Medulla oblongata (tissue), 1 donor: ENCODE results near the gene RASGEF1B.
A peak's percentile ranks its signal among the peaks of the same experiment; 100 is the strongest.
"Not testable (repeated sequence)": the region's sequence is repeated elsewhere in the genome, so short reads cannot be mapped to it uniquely, and the experiment has no call there.

Experiments
- DNase-seq: peaks from one replicate; pipeline ENCODE4 v3.0.0-alpha.2; 2015; ENCODE audit errors: extremely low spot score

Gene RASGEF1B

GRCh38 chr4:81432825-81433224 lies 38.9 kb downstream of the RASGEF1B start:
- no peak for DNase-seq

DNA sequence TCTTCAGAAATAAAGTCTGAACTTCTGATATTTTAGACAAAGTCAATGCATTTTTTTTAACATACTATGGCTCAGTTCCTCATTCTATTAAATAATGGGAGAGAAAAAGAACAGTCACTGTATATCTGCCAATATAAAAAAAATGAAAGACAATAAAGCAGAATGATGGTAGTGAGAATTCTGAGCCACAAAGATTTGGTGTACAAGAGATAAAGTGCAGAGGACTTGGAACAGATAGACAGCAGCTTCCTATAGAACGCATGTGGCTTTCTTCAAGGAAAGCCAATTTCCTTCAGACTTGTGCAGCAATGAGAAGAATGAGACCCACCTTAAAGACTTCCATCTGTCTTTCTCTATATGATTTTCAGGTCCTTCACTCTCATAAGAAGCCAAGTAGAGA lies 39.7 kb downstream of the RASGEF1B start:
- no peak for DNase-seq

- no peak for DNase-seq
These were observed 42.1 kb downstream of the RASGEF1B start for GRCh38 chr4:81429607-81430006.

- no peak for DNase-seq
These were observed 42.7 kb downstream of the RASGEF1B start for GRCh38 chr4:81429031-81429430.

DNA sequence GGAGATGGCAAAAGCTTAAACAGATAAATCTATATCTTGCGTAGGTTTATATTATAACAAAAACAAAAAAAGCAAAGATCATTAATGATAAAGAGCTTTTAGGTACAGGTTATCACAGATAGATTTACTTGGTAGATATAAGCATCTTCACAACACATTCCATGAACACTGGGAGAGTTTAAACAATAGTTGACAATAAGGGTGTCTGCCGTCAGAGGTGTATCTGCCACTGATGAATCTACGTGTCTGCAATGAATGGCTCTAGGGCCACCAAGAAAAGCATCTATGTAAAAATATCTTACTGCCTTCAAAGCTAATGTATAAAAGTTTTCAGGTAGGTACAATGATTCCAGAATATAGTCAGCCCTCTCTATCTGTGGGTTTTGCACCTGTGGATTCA lies 43.7 kb downstream of the RASGEF1B start:
- DNase-seq = no peak

DNA sequence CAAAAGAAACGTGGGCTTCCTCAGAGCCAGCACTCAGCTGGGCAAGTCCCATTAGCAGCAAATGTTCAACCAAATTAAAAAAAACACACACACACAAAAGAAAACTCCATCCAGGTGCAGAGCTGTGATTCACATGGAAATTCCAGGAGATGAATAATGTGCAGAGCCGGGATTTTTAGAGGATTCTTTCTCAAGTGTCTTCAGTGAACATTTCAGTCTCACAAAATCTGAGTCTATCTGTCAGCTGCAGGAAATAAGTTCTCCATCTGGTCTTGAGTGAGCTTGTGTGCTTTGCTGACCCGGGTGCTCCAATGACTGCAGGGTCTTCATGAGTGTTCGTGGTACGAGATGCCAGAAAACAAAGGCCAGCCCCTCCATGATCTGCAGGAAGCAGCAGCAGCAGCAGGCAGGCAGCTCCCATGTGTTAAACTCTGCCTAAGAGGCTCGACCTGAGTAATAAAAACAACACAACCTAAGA lies 44.3 kb downstream of the RASGEF1B start:
- peak; percentile 32 for DNase-seq

GRCh38 chr4:81426770-81427289 lies 44.9 kb downstream of the RASGEF1B start:
- DNase-seq = peak; percentile 31

GRCh38 chr4:81424816-81425755 lies 46.6 kb downstream of the RASGEF1B start:
- no peak for DNase-seq

GRCh38 chr4:81424336-81424735 lies 47.4 kb downstream of the RASGEF1B start:
- DNase-seq = no peak

DNA sequence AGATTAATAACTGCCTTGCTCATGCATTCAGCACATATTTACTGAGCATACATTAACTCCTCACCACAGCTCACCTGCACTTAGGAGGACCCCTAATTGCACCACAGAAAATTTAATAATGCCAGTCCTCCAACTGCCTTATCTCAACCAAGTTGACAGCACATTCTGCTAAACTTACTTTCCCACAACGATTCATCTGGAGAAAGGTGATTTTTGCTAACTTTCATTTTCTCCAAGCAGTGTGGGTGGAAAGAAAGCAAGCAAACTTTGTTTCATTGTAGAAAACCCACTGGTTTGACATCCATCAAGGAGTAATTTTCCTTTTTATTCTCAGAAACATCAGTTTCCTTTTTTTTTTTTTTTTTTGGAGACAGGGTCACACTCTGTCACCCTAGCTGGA lies 49.1 kb downstream of the RASGEF1B start:
- DNase-seq = no peak

- DNase-seq = peak; percentile 63
These were observed 50.1 kb downstream of the RASGEF1B start for GRCh38 chr4:81421346-81422218.

DNA sequence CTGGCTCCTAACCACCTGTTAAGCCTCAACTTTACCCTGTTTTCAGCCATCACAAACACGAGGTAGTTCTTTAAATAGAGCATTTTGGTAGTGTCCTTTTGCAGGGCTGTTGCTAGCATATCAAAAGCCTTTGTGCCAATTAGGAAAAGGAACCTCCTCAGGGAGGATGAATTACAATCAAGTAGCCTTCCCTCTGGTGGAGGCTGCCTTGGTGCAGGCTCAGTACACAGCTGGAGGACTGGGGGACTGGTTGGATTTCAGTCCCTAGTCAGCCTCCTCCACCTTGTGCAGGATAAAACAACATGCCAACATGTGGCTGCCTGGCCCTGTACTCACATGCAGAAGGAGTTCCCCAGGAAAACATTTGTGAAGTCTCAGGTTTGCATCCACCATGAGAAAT lies 53.1 kb downstream of the RASGEF1B start:
- DNase-seq = no peak

GRCh38 chr4:81412946-81413495 lies 58.7 kb downstream of the RASGEF1B start:
- DNase-seq = no peak

DNA sequence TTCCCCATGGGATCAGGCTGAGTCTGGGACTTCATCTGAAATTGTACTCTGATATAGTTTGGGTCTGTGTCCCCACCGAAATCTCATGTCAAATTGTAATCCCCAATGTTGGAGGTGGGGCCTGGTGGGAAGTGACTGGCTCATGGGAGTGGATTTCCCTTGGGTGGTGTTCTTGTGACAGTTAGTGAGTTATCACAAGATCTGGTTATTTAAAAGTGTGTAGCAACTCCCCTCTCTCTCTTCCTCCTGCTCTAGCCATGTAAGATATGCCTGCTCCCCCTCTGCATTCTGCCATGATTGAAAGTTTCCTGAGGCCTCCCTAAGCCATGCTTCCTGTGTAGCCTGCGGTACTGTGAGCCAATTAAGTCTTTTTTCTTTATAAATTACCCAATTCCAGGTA lies 61.0 kb downstream of the RASGEF1B start:
- no peak for DNase-seq

- DNase-seq = no peak
These were observed 61.9 kb downstream of the RASGEF1B start for GRCh38 chr4:81409836-81410235.

DNA sequence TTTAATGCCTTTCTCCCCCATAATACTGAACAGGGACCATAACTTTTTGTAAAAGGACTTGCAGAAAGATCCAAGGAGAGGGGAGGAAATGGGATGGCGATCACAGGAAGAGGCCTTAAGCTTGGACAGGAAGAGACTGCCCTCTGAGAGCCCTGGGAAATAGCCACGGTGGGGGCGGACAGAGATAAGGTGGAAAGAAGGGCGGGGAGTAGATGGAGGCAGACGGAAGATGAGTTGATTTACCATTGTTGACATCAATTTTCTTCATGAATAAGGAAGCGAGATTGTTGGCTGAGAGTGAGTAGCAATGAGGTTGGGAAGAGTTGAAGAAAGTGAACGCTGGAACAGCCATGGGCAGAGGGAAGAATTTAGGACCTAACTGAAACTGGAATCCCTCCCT lies 63.4 kb downstream of the RASGEF1B start:
- no peak for DNase-seq

DNA sequence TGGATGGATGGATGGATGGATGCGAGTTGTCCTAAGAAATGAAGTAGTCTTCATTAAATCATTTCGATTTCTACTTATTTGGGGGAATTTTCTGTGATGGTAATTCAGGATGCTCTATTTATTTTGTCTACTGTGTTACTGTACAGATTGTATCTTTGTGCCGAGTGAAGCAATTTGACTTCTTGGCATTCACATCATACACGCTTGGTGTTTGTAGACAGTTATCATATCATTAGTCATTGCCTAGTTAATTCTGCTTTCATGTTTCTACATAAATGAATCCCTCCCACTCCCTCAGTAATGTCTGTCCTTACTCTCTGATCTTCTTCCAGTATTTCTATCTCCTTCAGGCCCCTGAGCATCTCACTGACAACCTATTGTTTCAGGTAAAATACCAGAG lies 64.0 kb downstream of the RASGEF1B start:
- DNase-seq = no peak

- DNase-seq = not testable (repeated sequence)
These were observed 65.2 kb downstream of the RASGEF1B start for GRCh38 chr4:81406481-81406880.

DNA sequence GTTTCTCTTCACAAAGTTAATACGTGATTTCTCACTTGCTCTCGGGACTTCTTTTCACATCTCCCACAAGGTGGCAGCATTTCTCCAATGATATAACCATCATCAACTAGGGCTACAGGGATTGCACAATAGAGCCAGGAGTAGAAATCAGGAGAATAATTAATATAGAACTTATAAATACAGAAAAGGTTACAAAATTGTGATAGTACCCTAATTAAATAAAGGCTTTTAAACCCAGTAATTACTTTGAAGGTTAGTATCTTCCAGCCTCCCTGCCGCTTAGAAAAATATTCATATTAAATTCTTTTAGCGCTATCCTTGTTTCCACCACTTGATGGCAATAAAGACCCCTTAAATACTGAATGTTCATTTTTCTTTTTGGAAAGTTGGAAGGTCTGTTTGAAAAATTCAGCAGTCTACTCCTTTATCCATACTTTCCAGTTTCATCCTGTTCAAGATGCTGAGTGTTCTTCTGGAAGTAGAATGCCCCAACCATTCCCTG lies 65.8 kb downstream of the RASGEF1B start:
- peak; percentile 97 for DNase-seq

DNA sequence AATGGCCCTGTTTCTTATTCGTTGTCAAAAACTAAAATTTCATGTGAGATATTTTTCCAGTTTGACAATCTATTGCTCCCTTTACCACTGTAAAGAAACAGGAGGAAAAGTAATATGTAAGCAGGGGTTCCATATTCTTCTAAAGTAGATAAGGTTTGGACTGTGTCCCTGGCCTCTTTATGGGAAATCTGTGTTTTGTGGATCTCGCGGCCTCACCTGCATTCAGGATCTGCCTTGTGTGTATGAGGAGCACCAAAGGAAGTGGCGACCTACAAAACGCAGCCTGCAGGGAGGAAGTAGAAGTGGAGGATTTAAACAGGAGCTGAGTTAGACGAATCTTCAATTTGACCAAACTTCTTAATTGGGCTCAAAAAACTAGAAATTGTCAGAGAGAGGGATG lies 67.0 kb downstream of the RASGEF1B start:
- DNase-seq = no peak

DNA sequence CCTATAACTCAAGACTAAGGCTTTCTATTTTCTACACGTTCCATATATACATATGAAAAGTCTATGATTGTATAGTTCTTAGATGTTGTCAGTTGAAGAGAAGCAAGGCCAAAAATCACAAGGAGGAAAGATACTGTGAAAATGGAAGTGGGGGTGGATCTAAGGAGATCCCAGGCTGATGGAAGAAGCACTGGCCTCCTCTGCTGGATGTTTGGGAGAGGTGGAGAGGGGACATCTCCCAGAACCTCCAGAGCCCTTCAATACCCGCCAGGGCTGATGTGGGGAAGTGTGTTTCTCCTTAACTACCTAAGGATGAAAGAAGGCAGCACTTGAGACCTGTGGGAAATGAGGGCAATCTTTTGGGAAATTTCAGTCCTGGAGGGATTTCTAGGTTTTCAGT lies 67.4 kb downstream of the RASGEF1B start:
- no peak for DNase-seq
